GM19397 (cell line): ENCODE results near the gene TMEM87B.

Source experiments
- ATAC-seq: cut with Tn5 transposase; IDR thresholded peaks from one replicate; pipeline ENCODE4 v1.9.1; 2021; ENCODE audit warnings: mild to moderate bottlenecking, moderate library complexity; ENCODE audit not compliant: unreplicated experiment

TMEM87B gene

DNA sequence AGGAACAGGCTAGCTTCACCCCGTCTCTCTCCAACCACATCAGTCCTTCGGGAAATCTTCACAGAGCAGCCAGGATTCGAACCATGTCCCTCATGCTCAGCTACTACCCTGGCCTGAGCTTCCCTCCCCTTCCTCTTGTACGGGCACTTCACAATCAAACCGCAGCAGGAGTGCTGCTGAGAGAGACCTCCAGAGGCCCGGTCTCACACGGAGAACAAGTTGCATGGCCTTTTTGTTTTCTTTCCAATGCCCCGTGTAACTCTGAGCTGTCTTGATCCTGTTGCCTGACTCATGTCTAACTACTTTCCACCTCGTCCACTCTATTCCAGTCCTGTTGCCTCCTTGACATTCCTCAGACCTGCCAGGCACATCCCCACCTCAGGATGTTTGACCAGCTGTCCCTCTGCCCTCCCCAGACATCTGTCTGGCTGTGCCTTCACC is 108.5 kb downstream of the TMEM87B start:
- no peak for ATAC-seq

- no peak for ATAC-seq
Observed at GRCh38 chr2:112164876-112165275, 109.8 kb downstream of the TMEM87B start.

DNA sequence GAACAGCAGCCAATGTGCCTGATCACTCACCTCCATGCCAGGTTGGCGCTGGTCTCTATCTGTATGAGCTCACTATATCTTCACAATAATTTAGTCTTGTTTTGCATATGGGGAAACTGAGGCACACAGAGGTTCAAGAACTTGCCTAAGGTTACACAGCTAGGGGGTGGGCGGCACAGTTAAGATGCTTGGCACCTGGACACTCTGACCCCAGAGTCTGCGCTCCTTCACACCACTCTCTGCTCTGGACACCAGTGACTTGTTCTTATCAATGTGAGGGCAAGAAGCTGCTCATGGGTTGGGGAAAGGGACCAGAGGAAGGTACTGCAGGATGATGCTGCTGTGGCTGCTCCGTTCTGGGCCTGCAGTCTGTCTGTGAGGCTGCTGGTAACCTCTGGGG is 110.2 kb downstream of the TMEM87B start:
- ATAC-seq, result no peak

DNA sequence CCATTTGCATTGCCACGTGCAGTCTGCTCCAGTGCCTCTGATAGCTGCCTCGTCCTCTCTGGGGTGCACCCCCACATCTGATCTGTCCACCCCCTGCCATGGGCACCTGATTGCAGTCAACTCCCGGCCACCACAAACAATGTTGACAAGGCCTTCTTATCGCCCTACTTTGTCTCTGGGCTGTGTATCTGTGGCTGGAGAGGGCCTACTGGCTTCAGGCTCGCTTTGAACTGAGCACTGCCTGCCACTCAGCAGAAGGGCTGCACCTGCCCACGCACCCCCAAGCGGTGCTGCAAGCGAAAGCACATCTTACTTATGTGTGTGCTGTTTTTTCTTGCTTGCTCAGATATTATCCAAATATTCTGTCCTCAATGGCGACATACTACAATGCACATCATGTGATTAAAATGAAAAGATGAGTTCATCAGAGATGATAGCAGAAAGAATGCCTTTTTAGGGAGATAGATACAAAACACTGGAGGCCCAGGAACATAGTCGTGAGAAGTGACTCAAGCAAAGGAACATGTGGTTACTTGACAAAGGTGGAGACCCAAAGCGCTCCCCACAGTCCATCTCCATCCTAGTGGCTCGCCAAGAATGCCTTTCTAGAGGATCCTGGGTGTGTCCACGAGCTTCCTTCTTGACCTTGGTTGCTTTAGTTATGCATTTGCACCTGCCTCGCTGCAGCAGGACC is 111.9 kb downstream of the TMEM87B start:
- ATAC-seq, result no peak

DNA sequence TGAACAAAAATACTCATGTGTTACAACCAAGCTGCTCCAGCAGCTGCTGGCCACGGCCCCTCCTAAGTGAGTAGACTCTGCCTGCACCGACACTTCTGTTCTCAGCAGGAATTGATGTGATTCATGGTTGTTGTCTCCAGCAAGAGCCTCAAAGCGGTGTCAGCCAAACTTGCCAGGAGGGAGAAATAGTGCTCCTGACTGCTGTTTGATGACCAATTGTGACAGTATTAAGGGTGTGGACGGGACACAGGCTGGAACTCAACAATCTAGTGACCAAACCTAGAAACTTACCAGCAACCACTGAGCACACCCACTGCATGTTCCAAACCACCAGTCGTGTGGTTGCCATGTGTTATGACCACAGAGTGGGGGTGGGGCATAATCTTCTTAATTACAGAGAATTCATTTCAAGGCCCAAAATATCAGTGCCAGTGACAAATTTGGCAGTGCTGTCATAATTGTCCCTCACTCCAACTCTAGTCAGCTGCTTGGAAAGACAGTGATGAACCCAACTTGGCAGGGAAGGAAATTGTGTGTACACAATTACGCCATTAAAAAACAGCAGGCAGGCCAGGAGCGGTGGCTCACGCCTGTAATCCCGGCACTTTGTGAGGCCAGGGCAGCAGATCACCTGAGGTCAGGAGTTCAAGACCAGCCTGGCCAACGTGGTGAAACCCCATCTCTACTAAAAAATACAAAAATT is 113.5 kb downstream of the TMEM87B start:
- no peak for ATAC-seq
